Measurements from ENCODE around the gene NCOA6.

DNA sequence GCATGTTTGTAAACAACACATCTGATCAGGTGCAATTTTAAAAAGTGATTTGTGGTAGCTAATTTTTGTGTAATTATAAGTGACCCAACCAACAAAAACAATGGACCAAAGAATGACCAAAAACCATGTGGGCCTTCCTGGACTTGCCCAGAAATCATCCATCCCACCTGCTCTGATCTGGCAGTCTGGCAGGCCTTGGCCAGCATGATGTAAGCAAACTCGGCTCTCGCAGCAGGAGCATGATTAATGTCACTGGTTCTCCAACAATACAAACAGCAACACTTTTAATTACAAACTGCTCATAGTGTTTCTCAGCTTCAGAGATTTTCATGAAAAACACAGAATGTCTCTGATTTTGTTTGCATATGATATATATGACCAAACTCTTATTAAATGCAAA is 105.2 kb downstream of the NCOA6 start:
- no peak for TF ChIP-seq POLR2A (IDR thresholded peaks at IDR 0.05; ENCODE audit: low read depth, low read length)
- no peak for TF ChIP-seq POLR2AphosphoS5 (IDR thresholded peaks at IDR 0.05; ENCODE audit: low read depth, low read length)

Measured in GM12892 (cell line).